SK-N-DZ (cell line): ENCODE data around the gene DHX16.
"Not testable (repeated sequence)": the region's sequence is repeated elsewhere in the genome, so short reads cannot be mapped to it uniquely, and the experiment has no call there.

Source experiments
- DNase-seq: peaks from one replicate; pipeline ENCODE4 v3.0.0-alpha.2; 2015; ENCODE audit warnings: low spot score

Gene DHX16

DNA sequence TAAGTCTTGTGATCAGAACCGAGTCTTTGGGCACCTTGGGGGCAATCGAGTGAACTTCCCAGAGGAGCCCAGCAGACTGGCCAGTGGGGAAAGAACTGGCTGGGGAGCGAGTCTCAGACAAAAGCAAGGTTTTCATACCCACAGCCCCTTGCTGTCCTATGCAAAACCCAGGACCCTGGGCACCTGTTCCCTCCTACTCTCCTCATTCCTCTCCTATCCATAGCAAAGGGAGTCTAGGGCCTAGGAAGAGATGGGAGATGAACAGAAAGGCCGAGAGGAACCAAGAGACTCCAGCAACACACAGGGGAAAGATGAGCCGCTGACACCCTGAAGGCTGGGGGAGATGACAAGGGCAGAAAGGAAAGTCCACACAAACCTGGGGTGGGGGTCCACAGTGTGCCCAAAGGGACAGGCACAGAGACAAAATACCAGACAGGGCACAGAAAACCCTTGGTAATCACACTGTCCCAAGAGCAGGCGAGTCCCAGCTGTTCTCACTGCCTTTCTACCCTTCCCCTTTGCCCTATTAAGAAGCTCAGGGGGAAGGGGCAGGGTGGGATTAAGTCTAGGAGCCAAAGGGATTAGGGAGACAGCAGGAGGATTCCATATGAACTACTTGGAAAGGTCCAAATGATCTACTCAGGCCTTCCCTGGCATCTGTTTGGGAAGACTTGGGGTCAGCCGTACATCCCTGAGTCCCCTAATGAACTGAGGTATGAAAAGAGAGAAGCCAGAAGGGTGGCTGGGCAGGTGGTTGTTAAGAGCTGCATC, 7.1 kb upstream of the DHX16 start:
- no peak for DNase-seq

- DNase-seq: peak; percentile 79
Observed at GRCh38 chr6:30678964-30679726, 6.3 kb upstream of the DHX16 start.

DNA sequence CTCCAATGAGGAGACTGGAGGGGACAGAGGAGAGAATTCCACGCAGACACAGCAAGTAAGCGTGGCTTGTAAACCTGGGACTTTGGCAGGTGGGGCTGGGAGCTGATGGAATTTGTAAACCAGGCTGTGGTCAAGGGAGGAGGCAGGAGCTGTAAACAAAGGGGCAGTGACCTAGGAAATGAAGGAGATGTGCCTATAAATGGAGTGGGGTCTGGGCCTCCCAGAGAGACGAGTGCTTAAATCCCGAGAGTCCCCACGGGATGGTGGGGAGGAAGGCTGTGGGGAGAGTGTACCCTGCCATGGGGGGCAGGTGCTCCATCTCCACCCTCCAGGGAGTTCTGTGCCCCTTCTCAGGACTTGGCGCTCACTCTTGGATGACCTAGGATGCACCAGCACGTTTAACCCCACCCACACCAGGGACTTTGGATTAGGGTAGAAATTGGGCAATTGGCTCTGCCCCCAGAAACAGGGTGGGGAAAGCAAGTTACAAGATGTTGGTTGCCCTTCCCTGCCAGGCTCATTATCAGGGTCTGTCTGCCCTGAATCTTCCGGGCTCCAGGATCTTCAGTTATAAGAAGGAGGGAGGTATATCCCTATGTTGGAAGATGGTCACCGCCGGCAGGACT, 4.0 kb upstream of the DHX16 start:
- DNase-seq: no peak

DNA sequence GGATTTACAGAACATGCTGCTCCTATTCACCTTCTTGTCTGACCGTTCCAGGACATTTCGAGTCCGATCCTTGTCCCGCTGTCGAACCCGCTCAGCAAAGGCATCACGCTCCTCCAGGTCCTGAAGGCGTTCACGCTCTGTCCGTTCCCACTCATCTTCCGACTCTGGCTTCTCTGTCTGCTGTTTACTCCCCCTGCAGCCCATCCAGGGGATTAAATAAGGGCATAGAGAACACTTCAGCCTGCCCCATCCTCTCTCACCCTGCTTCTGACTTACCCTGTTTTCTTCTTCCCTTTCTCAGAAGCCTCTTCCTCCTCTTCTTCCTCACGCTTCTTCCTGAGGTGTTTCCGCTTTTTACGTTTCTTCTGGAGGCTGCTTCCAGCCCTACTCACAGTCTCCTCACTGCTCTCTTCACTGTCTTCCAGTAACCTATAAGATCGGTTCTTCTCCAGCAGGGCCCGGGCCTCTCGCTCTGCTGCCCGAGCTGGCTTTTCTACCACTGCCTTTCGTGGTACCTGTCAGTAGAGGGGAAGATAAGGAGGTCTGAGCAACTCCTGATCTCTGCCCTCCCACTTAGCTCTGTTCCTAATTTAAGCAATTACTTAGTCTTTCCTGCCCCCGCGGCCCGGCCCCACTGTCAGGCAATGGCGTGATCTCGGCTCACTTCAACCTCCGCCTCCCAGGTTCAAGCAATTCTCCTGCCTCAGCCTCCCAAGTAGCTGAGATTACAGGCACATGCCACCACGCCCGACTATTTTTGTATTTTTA, 1.9 kb downstream of the DHX16 start:
- no peak for DNase-seq

DNA sequence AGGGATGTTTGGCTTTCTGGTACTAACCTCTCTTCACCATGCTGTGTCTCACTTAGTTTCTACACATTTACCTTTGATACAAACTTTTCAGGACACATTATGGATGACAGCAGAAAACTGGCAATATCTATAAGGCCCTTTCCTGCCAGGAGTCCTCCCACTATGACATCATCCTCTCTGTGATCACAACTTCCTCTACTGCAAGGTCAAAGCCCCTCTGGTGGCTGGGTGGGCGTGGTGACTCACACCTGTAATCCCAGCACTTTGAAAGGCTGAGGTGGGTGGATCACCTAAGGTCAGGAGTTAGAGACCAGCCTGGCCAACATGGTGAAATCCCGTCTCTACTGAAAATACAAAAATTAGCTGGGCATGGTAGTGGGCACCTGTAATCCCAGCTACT, 6.5 kb downstream of the DHX16 start:
- not testable (repeated sequence) for DNase-seq

- no peak for DNase-seq
Observed at GRCh38 chr6:30664994-30665767, 7.6 kb downstream of the DHX16 start.

GRCh38 chr6:30657922-30658321, 14.9 kb downstream of the DHX16 start:
- DNase-seq: not testable (repeated sequence)

DNA sequence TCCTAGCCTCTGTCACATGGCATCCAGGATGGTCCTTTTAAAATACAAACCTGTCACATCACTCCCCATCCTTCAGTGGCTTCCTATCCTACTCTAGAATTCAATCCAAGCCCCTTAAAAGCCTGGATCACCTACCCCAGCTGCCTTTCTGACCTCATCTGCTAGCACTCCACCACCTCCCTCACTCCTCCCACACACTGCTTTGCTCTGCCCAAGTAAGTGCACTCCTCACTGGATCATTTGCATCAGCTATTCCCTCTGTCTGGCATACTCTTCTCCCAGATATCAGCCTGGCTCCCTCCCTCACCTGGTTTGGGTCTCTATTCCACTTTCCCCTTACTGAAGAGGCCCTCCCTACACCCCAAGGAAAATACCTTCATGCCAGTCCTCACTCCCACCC, 15.4 kb downstream of the DHX16 start:
- no peak for DNase-seq

GRCh38 chr6:30656513-30656912, 16.3 kb downstream of the DHX16 start:
- no peak for DNase-seq

- no peak for DNase-seq
Observed at GRCh38 chr6:30655743-30656094, 17.1 kb downstream of the DHX16 start.

- no peak for DNase-seq
Observed at GRCh38 chr6:30654798-30655742, 17.7 kb downstream of the DHX16 start.

- DNase-seq: no peak
Observed at GRCh38 chr6:30651143-30651542, 21.7 kb downstream of the DHX16 start.

DNA sequence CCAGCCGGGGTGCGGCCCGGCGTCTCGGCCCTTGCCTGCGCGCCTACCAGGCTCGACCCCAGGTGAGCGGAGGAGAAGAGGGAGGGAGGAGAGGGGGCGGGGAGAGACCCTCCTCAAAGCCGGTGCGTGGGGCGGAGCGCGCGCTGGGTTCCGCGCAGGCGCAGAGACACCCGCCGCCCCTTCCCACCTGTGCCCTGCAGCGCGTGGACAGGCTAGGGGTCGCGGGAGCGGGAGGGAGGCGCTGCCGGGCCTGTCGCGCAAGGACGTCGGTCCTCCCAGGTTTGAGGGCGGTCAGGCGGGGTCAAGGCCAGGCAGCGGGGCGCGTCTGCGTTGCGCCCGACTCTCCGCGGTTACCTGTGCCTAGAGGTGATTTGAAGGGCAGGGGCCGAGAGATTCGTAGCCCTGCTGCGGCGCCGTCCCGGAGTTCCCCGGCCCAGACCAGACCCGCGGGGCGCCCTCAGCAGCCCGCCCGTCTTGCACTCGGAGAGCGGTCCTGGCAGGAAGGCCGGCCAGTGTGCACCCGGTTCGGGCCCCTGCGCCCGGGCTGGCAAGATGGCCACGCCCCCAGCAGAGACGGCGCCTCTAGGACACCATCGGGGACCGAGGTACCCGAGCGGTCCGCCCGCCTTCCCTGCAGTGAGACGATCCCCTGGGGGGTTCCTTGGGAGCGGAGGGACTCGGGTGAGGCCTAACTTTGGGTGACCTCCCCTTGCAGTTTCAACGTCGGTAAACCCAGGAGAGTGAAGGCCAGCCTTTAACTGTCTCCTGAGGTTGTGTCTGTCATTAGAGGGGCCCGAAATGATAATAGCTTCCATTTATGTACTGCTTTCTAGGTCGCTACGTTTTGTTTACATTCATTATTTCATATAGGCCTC, 25.3 kb downstream of the DHX16 start:
- peak; percentile 87 for DNase-seq

DNA sequence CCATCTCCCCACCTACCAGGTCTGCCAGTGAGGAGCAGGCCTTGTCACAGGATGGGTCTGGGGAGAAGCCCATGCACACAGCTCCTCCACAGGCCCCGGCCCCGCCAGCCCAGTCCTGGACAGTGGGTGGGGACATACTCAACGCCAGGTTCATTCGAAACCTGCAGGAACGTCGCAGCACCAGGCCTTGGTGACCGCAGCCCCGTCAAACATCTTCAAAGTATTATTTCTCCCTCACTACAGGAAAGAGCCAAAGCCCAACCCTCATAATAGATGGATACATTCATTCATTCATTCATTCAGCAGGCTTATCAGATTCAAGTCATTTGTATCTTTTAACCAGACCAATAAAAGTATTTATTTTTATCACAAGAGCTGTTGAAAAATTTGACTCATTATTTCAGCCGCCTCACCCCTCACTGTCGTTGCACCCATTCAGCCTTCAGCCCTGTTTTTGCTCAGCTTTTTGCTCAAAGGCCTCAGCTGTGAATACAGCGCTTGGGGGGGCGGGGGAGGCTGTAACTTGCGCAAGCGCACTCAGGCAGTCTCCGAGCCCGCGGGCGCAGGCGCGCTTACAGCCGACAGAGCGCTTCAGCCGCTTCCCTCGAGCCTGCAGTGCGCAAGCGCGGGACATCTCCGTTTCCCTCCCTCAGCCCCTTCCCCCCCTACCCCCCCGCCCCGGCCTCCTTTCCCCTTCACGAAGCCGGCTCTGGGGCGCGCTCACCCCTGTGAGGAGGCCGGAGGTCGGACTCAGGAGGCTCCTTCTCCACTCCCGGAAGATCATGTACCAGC, 26.2 kb downstream of the DHX16 start, which contains the start of gene C6orf136:
C6orf136 (plus strand) TSS at position 684 of the 792 bp plus-strand sequence; CDS start at position 783, 99 bp downstream.
- DNase-seq: peak; percentile 93

DNA sequence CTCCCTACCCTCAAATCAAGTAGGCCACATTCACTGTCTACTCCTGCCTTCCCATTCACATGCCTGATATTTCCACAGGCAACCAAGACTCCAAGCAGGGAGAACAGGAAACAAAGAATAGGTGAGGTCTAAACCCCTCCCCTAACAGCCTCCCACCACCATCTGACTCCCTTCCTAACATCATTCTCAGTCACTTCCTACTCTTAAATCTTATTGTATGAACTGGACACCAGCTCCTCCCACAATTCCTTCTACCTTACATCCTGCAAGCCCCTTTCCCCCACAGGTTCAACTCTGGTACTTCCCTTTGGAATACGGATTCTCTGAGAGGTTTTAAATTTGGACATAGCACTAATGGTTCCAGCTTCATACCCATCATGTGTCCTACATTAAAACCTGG, 26.8 kb downstream of the DHX16 start:
- no peak for DNase-seq

GRCh38 chr6:30644769-30645168, 28.0 kb downstream of the DHX16 start:
- DNase-seq: no peak

- no peak for DNase-seq
Observed at GRCh38 chr6:30643656-30644055, 29.1 kb downstream of the DHX16 start.

DNA sequence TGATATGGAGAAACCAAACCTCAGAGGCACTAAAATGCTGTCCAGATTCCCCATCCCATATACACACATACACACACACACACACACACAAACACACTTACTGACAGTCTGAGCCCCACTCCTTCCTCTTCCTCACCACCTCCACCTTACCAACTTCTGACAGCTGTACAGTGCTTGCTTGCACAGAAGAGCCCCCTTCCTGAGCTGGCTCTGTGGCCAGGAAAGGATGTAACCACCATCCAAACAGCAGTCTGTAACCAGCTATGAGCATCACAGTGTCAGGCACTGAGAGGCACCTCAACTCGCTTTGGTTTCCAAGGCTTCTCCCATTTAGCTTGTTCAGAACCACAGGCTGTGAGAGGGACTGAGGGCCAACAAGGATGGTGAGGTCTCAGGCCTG, 31.8 kb downstream of the DHX16 start:
- DNase-seq: no peak
